Stimulated activated CD4-positive, alpha-beta T cell treated with anti-CD3 and anti-CD28 coated beads, Interleukin-1b, Interleukin-23, amount 100 ng/mL, for 1 hour (primary cell): ENCODE results near the gene TSPAN18.
"Not testable (repeated sequence)": the region's sequence is repeated elsewhere in the genome, so short reads cannot be mapped to it uniquely, and the experiment has no call there.

ENCODE experiments used
- DNase-seq, 2 donors: peaks; one replicate each; pipeline ENCODE4 v3.0.0-alpha.2; 2020; ENCODE audit warnings: low read depth in 2 of 2

Gene TSPAN18

GRCh38 chr11:44868455-44869421 is 142.0 kb downstream of the TSPAN18 start:
- DNase-seq = no peak

GRCh38 chr11:44870181-44870580 is 143.4 kb downstream of the TSPAN18 start:
- no peak for DNase-seq

- no peak for DNase-seq
Measured at GRCh38 chr11:44870615-44871176, 143.9 kb downstream of the TSPAN18 start.

GRCh38 chr11:44871682-44872081 is 144.9 kb downstream of the TSPAN18 start:
- not testable (repeated sequence) for DNase-seq

GRCh38 chr11:44872556-44872955 is 145.8 kb downstream of the TSPAN18 start:
- no peak for DNase-seq

GRCh38 chr11:44873537-44873936 is 146.8 kb downstream of the TSPAN18 start:
- DNase-seq = no peak

- DNase-seq = no peak
Measured at GRCh38 chr11:44874284-44874683, 147.5 kb downstream of the TSPAN18 start.

- DNase-seq = no peak
Measured at GRCh38 chr11:44875037-44875436, 148.3 kb downstream of the TSPAN18 start.

- no peak for DNase-seq
Measured at GRCh38 chr11:44876194-44876723, 149.5 kb downstream of the TSPAN18 start.

- no peak for DNase-seq
Measured at GRCh38 chr11:44876906-44877305, 150.1 kb downstream of the TSPAN18 start.

- DNase-seq = no peak
Measured at GRCh38 chr11:44877571-44878497, 151.1 kb downstream of the TSPAN18 start.

GRCh38 chr11:44878711-44879110 is 151.9 kb downstream of the TSPAN18 start:
- DNase-seq = no peak

- no peak for DNase-seq
Measured at GRCh38 chr11:44879432-44879831, 152.7 kb downstream of the TSPAN18 start.

- no peak for DNase-seq
Measured at GRCh38 chr11:44880511-44880910, 153.7 kb downstream of the TSPAN18 start.

GRCh38 chr11:44880953-44881352 is 154.2 kb downstream of the TSPAN18 start:
- no peak for DNase-seq

GRCh38 chr11:44883277-44883676 is 156.5 kb downstream of the TSPAN18 start:
- DNase-seq = no peak

GRCh38 chr11:44884056-44884455 is 157.3 kb downstream of the TSPAN18 start:
- DNase-seq = no peak

- DNase-seq = no peak
Measured at GRCh38 chr11:44885065-44885810, 158.5 kb downstream of the TSPAN18 start.

- DNase-seq = no peak
Measured at GRCh38 chr11:44885919-44886789, 159.4 kb downstream of the TSPAN18 start.

- no peak for DNase-seq
Measured at GRCh38 chr11:44886790-44887140, 160.0 kb downstream of the TSPAN18 start.
